GM12864 (cell line): ENCODE measurements around the gene ANK3.

Experiments
- DNase-seq: peaks from one replicate; pipeline ENCODE4 v3.0.0-alpha.2; 2011; ENCODE audit warnings: low read depth
- H3K4me3 ChIP-seq: 2 replicates; pipeline ENCODE4 v1.5.1; 2011; ENCODE audit warnings: mild to moderate bottlenecking, low read depth, low read length, control low read depth
- CTCF ChIP-seq: IDR thresholded peaks from 2 replicates; pipeline ENCODE4 v1.5.1; 2011; ENCODE audit warnings: low read depth, mild to moderate bottlenecking, moderate library complexity, low read length, control low read depth, inconsistent platforms; ENCODE audit errors: missing control alignments

ANK3 gene

GRCh38 chr10:60254776-60255175 is 134.9 kb downstream of the ANK3 start:
- TF ChIP-seq CTCF, result no peak
- H3K4me3 ChIP-seq, result no peak overlapping the region
- DNase-seq, result no peak

- no peak overlapping the region for H3K4me3 ChIP-seq
- no peak for DNase-seq
- TF ChIP-seq CTCF, result no peak
Measured at GRCh38 chr10:60253484-60253883, 136.2 kb downstream of the ANK3 start.

GRCh38 chr10:60252688-60253087 is 137.0 kb downstream of the ANK3 start:
- H3K4me3 ChIP-seq, result no peak overlapping the region
- DNase-seq, result no peak
- peak; percentile 13 for TF ChIP-seq CTCF

GRCh38 chr10:60246382-60246781 is 143.3 kb downstream of the ANK3 start:
- no peak overlapping the region for H3K4me3 ChIP-seq
- no peak for TF ChIP-seq CTCF
- no peak for DNase-seq

GRCh38 chr10:60239228-60239627 is 150.4 kb downstream of the ANK3 start:
- no peak for DNase-seq
- H3K4me3 ChIP-seq, result no peak overlapping the region
- TF ChIP-seq CTCF, result no peak

- H3K4me3 ChIP-seq, result no peak overlapping the region
- no peak for TF ChIP-seq CTCF
- DNase-seq, result no peak
Measured at GRCh38 chr10:60238759-60239100, 150.9 kb downstream of the ANK3 start.

- peak; percentile 70 for TF ChIP-seq CTCF
- DNase-seq, result peak; percentile 41
- peak overlapping the region; percentile 35; the same call in 1 of the 2 replicates for H3K4me3 ChIP-seq
Measured at GRCh38 chr10:60237977-60238758, 151.5 kb downstream of the ANK3 start.
